Stimulated activated CD8-positive, alpha-beta memory T cell treated with anti-CD3 and anti-CD28 coated beads, Interleukin-4, amount 100 ng/mL, for 1 hour (primary cell): ENCODE measurements around the gene LETM1.

Experiments
- DNase-seq, 2 donors: peaks; one replicate each; pipeline ENCODE4 v3.0.0-alpha.2; 2020; ENCODE audit warnings: low read depth in 2 of 2, low spot score in 1 of 2

Gene LETM1

GRCh38 chr4:1766106-1767060 lies 89.6 kb downstream of the LETM1 start:
- DNase-seq: no peak

DNA sequence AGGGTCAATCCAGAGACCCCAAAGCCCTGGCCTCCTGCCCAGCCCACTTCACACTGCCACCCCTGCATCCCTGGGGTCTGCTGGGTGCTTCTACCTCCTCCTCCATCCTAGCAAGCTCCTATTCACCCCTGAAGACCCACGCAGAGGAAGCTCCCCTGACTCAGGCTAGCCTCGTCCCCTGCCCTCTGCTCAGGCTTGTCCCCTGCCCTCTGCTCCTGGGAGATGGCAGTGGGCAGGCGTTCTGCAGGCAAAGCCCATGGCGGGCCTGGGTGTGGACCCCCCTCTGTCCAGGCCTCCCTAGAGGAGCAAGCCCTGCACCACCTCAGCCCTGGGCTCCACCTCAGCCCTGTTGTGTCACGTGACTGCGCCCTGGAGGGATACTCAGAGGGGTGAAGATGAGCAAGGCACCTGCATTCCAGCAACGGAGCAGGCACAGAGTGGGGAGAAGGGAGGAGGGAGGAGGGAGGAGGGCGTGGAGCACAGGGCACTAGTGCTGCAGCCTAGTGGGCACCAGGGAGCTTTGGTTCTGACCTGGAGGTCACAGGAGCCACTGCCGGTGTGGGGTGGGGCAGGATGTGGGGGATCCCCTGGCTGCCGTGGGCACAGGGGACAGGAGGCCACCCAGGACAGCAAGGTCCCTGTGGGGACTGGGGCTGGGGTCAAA lies 90.4 kb downstream of the LETM1 start:
- no peak for DNase-seq

- DNase-seq: no peak
Measured at GRCh38 chr4:1764670-1765069, 91.3 kb downstream of the LETM1 start.

DNA sequence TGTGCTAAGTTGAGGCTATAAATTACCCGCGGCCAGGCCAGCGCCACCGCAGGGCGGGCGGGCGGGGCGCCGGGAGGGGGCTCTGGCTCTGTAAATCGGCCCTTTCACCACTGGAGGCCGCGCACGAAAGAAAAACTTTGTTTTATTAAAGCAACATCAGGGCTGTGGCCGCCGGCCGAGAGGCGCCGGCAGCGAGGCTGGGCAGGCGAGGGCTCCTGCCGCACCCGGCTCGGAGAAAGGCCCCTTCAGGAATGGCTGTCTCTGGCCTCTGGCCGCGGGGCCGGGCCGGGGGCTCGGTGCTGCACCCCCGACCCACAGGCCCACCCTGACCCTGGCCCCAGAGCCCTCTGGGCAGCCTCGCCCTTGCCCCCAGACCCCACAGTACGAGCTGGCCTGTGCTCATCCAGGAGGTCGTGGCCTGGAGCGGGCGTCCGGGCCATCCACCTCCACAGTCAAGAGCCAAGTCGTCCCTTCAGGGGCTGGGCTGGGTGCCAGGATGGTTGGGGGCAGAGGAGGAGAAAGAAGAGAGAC lies 92.3 kb downstream of the LETM1 start:
- no peak for DNase-seq

- no peak for DNase-seq
Measured at GRCh38 chr4:1763070-1763549, 92.8 kb downstream of the LETM1 start.

DNA sequence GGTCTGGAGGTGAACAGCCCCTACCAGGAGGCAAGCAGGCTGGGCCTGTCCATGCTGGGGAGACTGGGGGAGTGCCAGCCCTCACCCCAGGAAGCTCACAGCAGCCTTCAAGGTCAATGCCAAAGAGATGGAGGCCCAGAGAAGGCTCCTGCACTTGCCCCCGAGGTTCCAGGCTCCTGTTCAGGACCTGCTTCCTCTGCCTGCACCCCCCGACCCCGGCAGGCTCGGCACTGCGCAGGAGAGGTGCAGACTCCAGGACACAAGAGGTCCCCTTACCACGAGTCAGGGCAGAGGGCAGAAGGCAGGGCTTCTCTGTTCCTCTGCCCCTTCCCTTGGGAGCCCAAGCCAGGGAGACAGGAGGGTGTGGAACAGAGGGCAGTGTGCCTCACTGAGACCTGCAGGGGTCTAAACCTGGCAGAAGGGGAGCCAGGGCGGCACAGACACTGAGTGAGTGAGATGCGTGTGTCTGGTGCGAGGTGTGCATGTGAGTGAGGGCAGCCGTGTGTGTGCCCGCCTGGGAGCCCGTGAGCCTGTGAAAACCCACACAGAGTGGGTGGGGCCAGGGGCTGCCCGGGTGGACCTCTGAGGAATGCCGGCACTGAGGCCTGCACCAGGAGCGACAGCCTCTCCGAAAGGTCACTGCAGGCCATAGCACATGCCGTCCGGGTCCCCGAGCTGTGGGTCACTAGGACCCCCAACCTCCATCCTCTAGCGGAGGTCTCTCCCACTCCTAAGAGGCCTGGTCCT lies 93.5 kb downstream of the LETM1 start:
- no peak for DNase-seq
